Astrocyte (in vitro differentiated cells and primary cell): ENCODE measurements around the gene C19orf85.

Source experiments
- EZH2 ChIP-seq: IDR thresholded peaks from 2 replicates; pipeline ENCODE4 v1.6.1; 2012; ENCODE audit warnings: mild to moderate bottlenecking, low read length, inconsistent platforms; ENCODE audit not compliant: insufficient read depth
- TF ChIP-seq, protein P1 (sequence below): IDR thresholded peaks from 2 replicates; pipeline ENCODE4 v1.5.1; 2011; ENCODE audit warnings: low read depth, mild to moderate bottlenecking, inconsistent platforms, low read length, moderate library complexity; ENCODE audit not compliant: insufficient read depth

- TF ChIP-seq, protein P1, sequence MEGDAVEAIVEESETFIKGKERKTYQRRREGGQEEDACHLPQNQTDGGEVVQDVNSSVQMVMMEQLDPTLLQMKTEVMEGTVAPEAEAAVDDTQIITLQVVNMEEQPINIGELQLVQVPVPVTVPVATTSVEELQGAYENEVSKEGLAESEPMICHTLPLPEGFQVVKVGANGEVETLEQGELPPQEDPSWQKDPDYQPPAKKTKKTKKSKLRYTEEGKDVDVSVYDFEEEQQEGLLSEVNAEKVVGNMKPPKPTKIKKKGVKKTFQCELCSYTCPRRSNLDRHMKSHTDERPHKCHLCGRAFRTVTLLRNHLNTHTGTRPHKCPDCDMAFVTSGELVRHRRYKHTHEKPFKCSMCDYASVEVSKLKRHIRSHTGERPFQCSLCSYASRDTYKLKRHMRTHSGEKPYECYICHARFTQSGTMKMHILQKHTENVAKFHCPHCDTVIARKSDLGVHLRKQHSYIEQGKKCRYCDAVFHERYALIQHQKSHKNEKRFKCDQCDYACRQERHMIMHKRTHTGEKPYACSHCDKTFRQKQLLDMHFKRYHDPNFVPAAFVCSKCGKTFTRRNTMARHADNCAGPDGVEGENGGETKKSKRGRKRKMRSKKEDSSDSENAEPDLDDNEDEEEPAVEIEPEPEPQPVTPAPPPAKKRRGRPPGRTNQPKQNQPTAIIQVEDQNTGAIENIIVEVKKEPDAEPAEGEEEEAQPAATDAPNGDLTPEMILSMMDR = peak; percentile 75
- no peak for TF ChIP-seq EZH2
Measured at GRCh38 chr19:55467236-55468053, 2.9 kb upstream of the C19orf85 start.
